ENCODE measurements around the gene ZNF354C.
"Not testable (repeated sequence)": the region's sequence is repeated elsewhere in the genome, so short reads cannot be mapped to it uniquely, and the experiment has no call there.

The ZNF354C gene

GRCh38 chr5:179089502-179089901, 29.3 kb downstream of the ZNF354C start:
- Mint-ChIP-seq H3K27ac (no peak overlapping the region), H3K4me3 (no peak overlapping the region), H3K4me1 (ENCODE audit: low read depth) (no peaks in the 10 kb centered on the region), H3K36me3 (ENCODE audit: low read depth) (no peaks in the 10 kb centered on the region), H3K27me3 (no peaks in the 10 kb centered on the region), H3K9me3 (peaks cover 90% of the 10 kb centered on the region)
- intact Hi-C loops (cut with micrococcal nuclease), result no loop called here

- H3K4me1 Mint-ChIP-seq (ENCODE audit: low read depth), result not testable (repeated sequence)
- H3K9me3 Mint-ChIP-seq, result peaks cover 45% of the 10 kb centered on the region
Observed at GRCh38 chr5:179101282-179101681, 41.1 kb downstream of the ZNF354C start.

DNA sequence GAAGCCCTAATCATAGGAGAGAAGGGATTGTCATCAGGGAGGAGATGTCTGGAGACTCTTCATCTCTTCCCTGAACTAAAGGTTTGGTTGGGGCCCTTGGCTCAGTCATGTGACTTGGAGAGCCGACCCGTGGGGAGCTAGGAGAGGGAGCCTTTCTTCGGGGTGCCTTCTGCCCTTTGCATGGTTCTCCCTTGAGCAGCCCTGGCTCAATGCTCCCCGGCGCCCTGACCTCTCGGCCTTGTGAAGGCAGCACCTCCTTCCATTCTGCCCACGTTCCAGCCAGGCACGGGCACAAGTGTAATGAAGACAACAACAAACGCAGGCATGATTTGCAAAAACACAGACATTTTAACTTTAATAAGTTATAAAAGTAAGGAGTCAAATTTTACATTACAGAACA, 50.4 kb downstream of the ZNF354C start:
- Mint-ChIP-seq H3K9me3 (peaks cover 84% of the 10 kb centered on the region), H3K27ac (no peak overlapping the region), H3K4me3 (no peak overlapping the region), H3K36me3 (ENCODE audit: low read depth) (no peaks in the 10 kb centered on the region), H3K27me3 (no peaks in the 10 kb centered on the region), H3K4me1 (ENCODE audit: low read depth) (no peaks in the 10 kb centered on the region)
- intact Hi-C loops (cut with micrococcal nuclease), result no loop called here

More at GRCh38 chr5:179101282-179101681, 41.1 kb downstream of the ZNF354C start:
- intact Hi-C loops (cut with micrococcal nuclease); H3K27ac Mint-ChIP-seq; H3K36me3 Mint-ChIP-seq (ENCODE audit: low read depth); H3K4me3 Mint-ChIP-seq; H3K27me3 Mint-ChIP-seq: not testable (repeated sequence)

DNA sequence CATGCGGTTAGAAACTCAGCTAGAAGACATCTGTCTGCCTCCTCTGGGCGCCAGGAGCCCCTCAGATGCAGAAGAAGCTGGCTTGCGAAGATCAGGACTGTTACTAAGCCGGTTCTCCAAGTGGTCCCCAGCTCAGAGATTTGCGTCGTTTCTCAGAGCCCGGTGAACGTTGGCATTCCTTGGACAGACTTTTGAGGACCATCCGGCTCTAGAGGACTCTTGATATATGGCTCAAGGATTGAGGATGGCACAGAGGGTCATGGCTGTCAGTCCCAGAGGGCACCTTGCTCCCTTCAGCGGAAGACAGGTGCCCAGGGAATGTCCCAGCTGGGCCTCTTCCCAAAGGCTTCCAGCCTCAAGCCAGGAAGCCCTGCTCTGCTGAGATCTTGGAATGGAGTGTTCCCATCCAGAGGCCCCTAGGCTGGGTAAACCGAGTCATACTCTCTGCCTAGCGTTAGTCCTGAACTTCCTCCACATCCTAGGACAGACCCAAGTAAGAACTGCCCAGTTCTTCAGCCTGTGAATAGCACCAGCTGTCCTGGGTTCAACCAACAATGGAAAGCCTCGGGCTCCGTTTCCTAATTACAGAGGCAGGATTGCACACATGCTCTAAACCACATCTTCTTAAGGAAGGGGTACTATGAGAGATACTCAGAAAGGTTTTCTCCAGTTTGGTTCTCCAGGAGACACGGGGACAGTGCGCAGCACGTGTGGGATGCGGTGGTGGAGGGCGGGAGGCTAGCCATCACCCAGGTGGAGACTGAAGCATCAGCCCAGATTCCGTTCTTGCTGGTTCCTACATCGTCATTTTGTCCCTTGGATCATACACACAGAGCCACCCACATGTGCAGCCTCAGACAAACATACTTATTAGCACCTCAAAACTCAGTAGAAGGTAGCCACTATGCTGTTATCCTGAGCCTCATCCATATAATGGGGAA, 51.4 kb downstream of the ZNF354C start:
- H3K9me3 Mint-ChIP-seq, result peaks cover 94% of the 10 kb centered on the region

GRCh38 chr5:179112469-179113142, 52.4 kb downstream of the ZNF354C start:
- H3K27me3 Mint-ChIP-seq, result no peaks in the 10 kb centered on the region
- no peaks in the 10 kb centered on the region for H3K36me3 Mint-ChIP-seq (ENCODE audit: low read depth)
- no peaks in the 10 kb centered on the region for H3K4me1 Mint-ChIP-seq (ENCODE audit: low read depth)
- H3K27ac Mint-ChIP-seq, result no peak overlapping the region
- H3K9me3 Mint-ChIP-seq, result peaks cover 95% of the 10 kb centered on the region
- intact Hi-C loops (cut with micrococcal nuclease), result no loop called here
- H3K4me3 Mint-ChIP-seq, result no peak overlapping the region

More for the DNA sequence above, 51.4 kb downstream of the ZNF354C start:
- Mint-ChIP-seq H3K4me3 (no peak overlapping the region), H3K27me3 (no peaks in the 10 kb centered on the region), H3K36me3 (ENCODE audit: low read depth) (no peaks in the 10 kb centered on the region), H3K4me1 (ENCODE audit: low read depth) (no peaks in the 10 kb centered on the region), H3K27ac (no peak overlapping the region)
- intact Hi-C loops (cut with micrococcal nuclease), result no loop called here

- H3K9me3 Mint-ChIP-seq, result peaks cover 90% of the 10 kb centered on the region
- no peaks in the 10 kb centered on the region for H3K27me3 Mint-ChIP-seq
- no peak overlapping the region for H3K27ac Mint-ChIP-seq
- H3K4me1 Mint-ChIP-seq (ENCODE audit: low read depth), result no peaks in the 10 kb centered on the region
- no peak overlapping the region for H3K4me3 Mint-ChIP-seq
- H3K36me3 Mint-ChIP-seq (ENCODE audit: low read depth), result no peaks in the 10 kb centered on the region
- intact Hi-C loops (cut with micrococcal nuclease), result no loop called here
Observed at GRCh38 chr5:179113143-179113530, 53.0 kb downstream of the ZNF354C start.

GRCh38 chr5:179113945-179114641, 53.9 kb downstream of the ZNF354C start:
- no peak overlapping the region for H3K27ac Mint-ChIP-seq

GRCh38 chr5:179114756-179115155, 54.6 kb downstream of the ZNF354C start:
- peaks cover 85% of the 10 kb centered on the region for H3K9me3 Mint-ChIP-seq
- intact Hi-C loops (cut with micrococcal nuclease), result no loop called here
- H3K4me1 Mint-ChIP-seq (ENCODE audit: low read depth), result no peaks in the 10 kb centered on the region

More at GRCh38 chr5:179113945-179114641, 53.9 kb downstream of the ZNF354C start:
- Mint-ChIP-seq H3K4me1 (ENCODE audit: low read depth) (no peaks in the 10 kb centered on the region), H3K9me3 (peaks cover 85% of the 10 kb centered on the region), H3K36me3 (ENCODE audit: low read depth) (no peaks in the 10 kb centered on the region), H3K27me3 (no peaks in the 10 kb centered on the region), H3K4me3 (no peak overlapping the region)
- intact Hi-C loops (cut with micrococcal nuclease), result no loop called here

DNA sequence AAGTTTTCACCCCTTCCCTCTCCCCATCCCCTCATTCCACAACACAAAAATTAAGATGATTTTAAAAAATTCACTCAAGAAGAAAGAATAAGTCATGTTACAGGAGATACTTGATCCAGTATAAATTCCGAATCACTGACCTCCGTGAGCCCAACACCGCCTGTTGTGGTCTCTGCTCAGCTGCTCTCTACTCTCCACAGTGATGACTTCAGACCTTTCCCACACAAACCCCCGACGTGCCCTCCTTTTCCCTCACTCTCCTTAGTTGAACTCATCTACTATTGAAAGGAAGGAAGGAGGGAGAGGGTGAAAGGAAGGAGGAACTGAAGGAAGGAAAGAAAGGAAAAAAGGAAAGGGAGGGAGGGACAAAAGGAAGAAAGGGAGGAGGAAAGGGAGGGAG, 55.1 kb downstream of the ZNF354C start:
- Mint-ChIP-seq H3K27me3 (no peaks in the 10 kb centered on the region), H3K4me3 (no peak overlapping the region), H3K4me1 (ENCODE audit: low read depth) (no peaks in the 10 kb centered on the region), H3K27ac (no peak overlapping the region), H3K9me3 (peaks cover 85% of the 10 kb centered on the region), H3K36me3 (ENCODE audit: low read depth) (no peaks in the 10 kb centered on the region)
- intact Hi-C loops (cut with micrococcal nuclease), result no loop called here

More at GRCh38 chr5:179114756-179115155, 54.6 kb downstream of the ZNF354C start:
- H3K27ac Mint-ChIP-seq, result no peak overlapping the region
- no peaks in the 10 kb centered on the region for H3K27me3 Mint-ChIP-seq
- no peaks in the 10 kb centered on the region for H3K36me3 Mint-ChIP-seq (ENCODE audit: low read depth)
- no peak overlapping the region for H3K4me3 Mint-ChIP-seq

GRCh38 chr5:179115845-179116524, 55.8 kb downstream of the ZNF354C start:
- Mint-ChIP-seq H3K4me3 (no peak overlapping the region), H3K4me1 (ENCODE audit: low read depth) (no peaks in the 10 kb centered on the region), H3K27ac (no peak overlapping the region), H3K27me3 (no peaks in the 10 kb centered on the region), H3K9me3 (peaks cover 85% of the 10 kb centered on the region), H3K36me3 (ENCODE audit: low read depth) (no peaks in the 10 kb centered on the region)
- intact Hi-C loops (cut with micrococcal nuclease), result no loop called here

DNA sequence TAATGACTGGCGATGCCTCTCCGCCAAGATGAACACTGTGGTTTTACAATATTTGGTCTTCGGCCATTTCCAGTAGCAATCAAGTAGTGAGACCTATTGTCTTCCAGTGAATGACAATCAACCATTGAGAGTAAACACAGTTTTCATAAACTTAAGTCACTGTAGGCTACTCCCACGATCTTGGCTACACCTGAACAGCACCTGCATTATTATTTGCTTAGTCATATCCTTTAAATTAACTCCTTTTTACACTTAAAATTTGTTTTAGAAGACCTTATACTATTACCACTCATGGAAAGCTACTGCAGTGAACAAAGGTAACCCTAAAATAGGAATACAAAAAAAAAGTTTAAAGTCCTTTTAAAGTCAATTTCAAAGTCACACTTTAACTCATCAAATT, 58.2 kb downstream of the ZNF354C start:
- no peaks in the 10 kb centered on the region for H3K27me3 Mint-ChIP-seq
- H3K36me3 Mint-ChIP-seq (ENCODE audit: low read depth), result no peaks in the 10 kb centered on the region
- no peaks in the 10 kb centered on the region for H3K4me1 Mint-ChIP-seq (ENCODE audit: low read depth)
- H3K27ac Mint-ChIP-seq, result no peak overlapping the region
- intact Hi-C loops (cut with micrococcal nuclease), result no loop called here
- peaks cover 85% of the 10 kb centered on the region for H3K9me3 Mint-ChIP-seq
- H3K4me3 Mint-ChIP-seq, result no peak overlapping the region

GRCh38 chr5:179118756-179119414, 58.7 kb downstream of the ZNF354C start:
- no peaks in the 10 kb centered on the region for H3K4me1 Mint-ChIP-seq (ENCODE audit: low read depth)
- no peak overlapping the region for H3K27ac Mint-ChIP-seq
- H3K9me3 Mint-ChIP-seq, result peaks cover 85% of the 10 kb centered on the region
- intact Hi-C loops (cut with micrococcal nuclease), result no loop called here
- H3K27me3 Mint-ChIP-seq, result no peaks in the 10 kb centered on the region
- H3K36me3 Mint-ChIP-seq (ENCODE audit: low read depth), result no peaks in the 10 kb centered on the region
- no peak overlapping the region for H3K4me3 Mint-ChIP-seq
